Hepatocyte (in vitro differentiated cells): Measurements from ENCODE around the gene TPRG1L. TPM values are rescaled to one million over a fixed set of nuclear protein-coding genes. Genes with fewer than 3 reads are reported as not detected.

Experiments used
- DNase-seq: peaks from one replicate; pipeline ENCODE4 v3.0.0-alpha.2; 2016; ENCODE audit warnings: low spot score
- H2AFZ ChIP-seq: fragments of 200-600 bp; sonication (generic); 2 replicates; pipeline ENCODE4 v1.6.0; 2016; ENCODE audit warnings: antibody characterized with exemption, mild to moderate bottlenecking
- H3K27ac ChIP-seq: fragments of 200-600 bp; sonication (generic); 2 replicates; pipeline ENCODE4 v1.5.1; 2016; ENCODE audit warnings: mild to moderate bottlenecking
- H3K27me3 ChIP-seq: fragments of 200-600 bp; sonication (generic); 2 replicates; pipeline ENCODE4 v1.6.1; 2016
- H3K36me3 ChIP-seq: fragments of 200-600 bp; sonication (generic); replicated peaks from 2 replicates; pipeline ENCODE4 v1.5.1; 2016; ENCODE audit warnings: low read depth; ENCODE audit not compliant: insufficient read depth
- H3K4me1 ChIP-seq: fragments of 200-600 bp; sonication (generic); 2 replicates; pipeline ENCODE4 v1.5.1; 2016; ENCODE audit warnings: mild to moderate bottlenecking, moderate library complexity; ENCODE audit not compliant: insufficient read depth
- H3K4me2 ChIP-seq: fragments of 200-600 bp; sonication (generic); 2 replicates; pipeline ENCODE4 v1.6.0; 2016
- H3K4me3 ChIP-seq: fragments of 200-600 bp; sonication (generic); 2 replicates; pipeline ENCODE4 v1.5.1; 2016; ENCODE audit warnings: mild to moderate bottlenecking
- H3K79me2 ChIP-seq: fragments of 200-600 bp; sonication (generic); 2 replicates; pipeline ENCODE4 v1.6.0; 2017; ENCODE audit warnings: mild to moderate bottlenecking
- H3K9me2 ChIP-seq: fragments of 200-600 bp; sonication (generic); replicated peaks from 2 replicates; pipeline ENCODE4 v1.6.0; 2017; ENCODE audit warnings: mild to moderate bottlenecking; ENCODE audit not compliant: insufficient read depth
- H3K9me3 ChIP-seq: fragments of 200-600 bp; sonication (generic); 2 replicates; pipeline ENCODE4 v1.5.1; 2016; ENCODE audit warnings: low read depth, mild to moderate bottlenecking
- H4K20me1 ChIP-seq: fragments of 200-600 bp; sonication (generic); 2 replicates; pipeline ENCODE4 v1.6.0; 2016; ENCODE audit warnings: mild to moderate bottlenecking; ENCODE audit not compliant: insufficient read depth, poor library complexity, severe bottlenecking
- EZH2 ChIP-seq: fragments of 200-600 bp; sonication (generic); IDR thresholded peaks from 2 replicates; pipeline ENCODE4 v1.6.1; 2016; ENCODE audit warnings: antibody characterized with exemption, mild to moderate bottlenecking, borderline replicate concordance
- EZH2phosphoT487 ChIP-seq: fragments of 200-600 bp; sonication (generic); IDR thresholded peaks from one replicate; pipeline ENCODE4 v1.6.1; 2018; ENCODE audit warnings: antibody characterized with exemption, mild to moderate bottlenecking, low read depth, moderate library complexity; ENCODE audit not compliant: unreplicated experiment, severe bottlenecking
- WGBS: methylation state at CpG from one replicate; pipeline ENCODE4 v1.1.6; 2016; ENCODE audit warnings: low lambda C conversion rate; ENCODE audit errors: missing lambda C conversion rate; 5-methylcytosine and 5-hydroxymethylcytosine counted together
- polyA plus RNA-seq: library from polyadenylated mRNA; unstranded; fragments of >200 nt; fragmentation: Nextera tagmentation; extraction: Ambion mirVana; gene quantifications from 2 replicates; pipeline ENCODE4 v1.2.1, GENCODE V29; 2016
- total RNA-seq: library from RNA; depleted of rRNA; stranded (reverse); fragments of >200 nt; gene quantifications from 2 replicates; pipeline ENCODE4 v1.2.3, GENCODE V29; 2014
- TF ChIP-seq, protein P1 (sequence below): fragments of 200-600 bp; sonication (generic); IDR thresholded peaks from 2 replicates; pipeline ENCODE4 v1.5.1; 2016; ENCODE audit warnings: antibody characterized with exemption, mild to moderate bottlenecking; ENCODE audit not compliant: poor library complexity

The TPRG1L gene
- total and polyA plus RNA-seq, 2 experiments from 2014 or later: 57.9 to 74.1 TPM

DNA sequence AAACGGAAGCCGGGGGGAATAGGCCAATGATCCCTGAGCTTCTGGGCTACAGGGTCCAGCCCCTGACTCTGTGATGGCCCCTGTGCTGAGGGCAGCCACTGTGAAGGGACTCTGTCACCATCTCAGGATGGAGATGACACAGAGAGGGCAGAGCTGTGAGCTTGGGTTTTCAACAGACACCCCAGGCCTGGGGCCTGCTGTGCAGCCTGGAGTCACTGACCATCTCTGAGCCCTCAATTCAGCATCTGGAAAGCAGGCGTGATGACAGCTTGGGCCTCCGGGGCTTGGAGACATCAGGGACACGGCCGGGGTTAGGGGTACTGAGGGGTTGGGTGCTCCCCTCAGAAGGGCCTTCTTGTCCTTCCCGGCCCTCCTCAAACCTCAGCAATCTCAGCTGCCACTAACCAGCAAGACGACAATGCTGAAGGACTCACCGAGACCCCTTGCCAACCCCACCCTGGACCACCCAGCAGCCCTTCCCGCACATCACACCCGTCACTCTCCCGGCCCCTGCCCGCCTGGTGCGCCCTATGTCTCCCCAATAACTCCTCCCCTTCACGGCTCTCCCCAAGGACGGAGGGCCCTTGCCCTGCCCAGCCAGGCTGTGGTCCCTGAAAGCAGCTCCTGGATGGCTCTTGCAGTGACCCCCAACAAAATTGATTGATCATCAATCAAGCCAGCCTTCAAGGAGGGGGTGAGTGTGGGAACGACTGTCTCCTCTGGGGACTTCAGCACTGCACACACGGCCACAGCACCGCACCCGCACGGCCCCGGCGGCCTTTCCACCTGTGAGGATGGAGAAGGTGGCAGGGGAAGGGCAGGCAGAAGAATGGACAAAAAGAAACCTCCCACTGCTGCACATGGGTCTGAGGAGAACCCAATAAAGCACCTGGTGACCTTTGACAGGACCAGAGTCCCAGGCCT is 17.8 kb upstream of the TPRG1L start:
- no peak for DNase-seq
- peaks cover 5% of the 10 kb centered on the region for H4K20me1 ChIP-seq
- no peak overlapping the region for H2AFZ ChIP-seq
- peaks cover 24% of the 10 kb centered on the region for H3K4me1 ChIP-seq
- H3K36me3 ChIP-seq: no peaks in the 10 kb centered on the region
- H3K79me2 ChIP-seq: peaks cover 13% of the 10 kb centered on the region
- H3K9me2 ChIP-seq: no peaks in the 10 kb centered on the region
- H3K4me3 ChIP-seq: no peak overlapping the region
- no peak overlapping the region for H3K4me2 ChIP-seq
- TF ChIP-seq EZH2: no peak
- TF ChIP-seq, protein P1, sequence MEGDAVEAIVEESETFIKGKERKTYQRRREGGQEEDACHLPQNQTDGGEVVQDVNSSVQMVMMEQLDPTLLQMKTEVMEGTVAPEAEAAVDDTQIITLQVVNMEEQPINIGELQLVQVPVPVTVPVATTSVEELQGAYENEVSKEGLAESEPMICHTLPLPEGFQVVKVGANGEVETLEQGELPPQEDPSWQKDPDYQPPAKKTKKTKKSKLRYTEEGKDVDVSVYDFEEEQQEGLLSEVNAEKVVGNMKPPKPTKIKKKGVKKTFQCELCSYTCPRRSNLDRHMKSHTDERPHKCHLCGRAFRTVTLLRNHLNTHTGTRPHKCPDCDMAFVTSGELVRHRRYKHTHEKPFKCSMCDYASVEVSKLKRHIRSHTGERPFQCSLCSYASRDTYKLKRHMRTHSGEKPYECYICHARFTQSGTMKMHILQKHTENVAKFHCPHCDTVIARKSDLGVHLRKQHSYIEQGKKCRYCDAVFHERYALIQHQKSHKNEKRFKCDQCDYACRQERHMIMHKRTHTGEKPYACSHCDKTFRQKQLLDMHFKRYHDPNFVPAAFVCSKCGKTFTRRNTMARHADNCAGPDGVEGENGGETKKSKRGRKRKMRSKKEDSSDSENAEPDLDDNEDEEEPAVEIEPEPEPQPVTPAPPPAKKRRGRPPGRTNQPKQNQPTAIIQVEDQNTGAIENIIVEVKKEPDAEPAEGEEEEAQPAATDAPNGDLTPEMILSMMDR: no peak
- no peak for TF ChIP-seq EZH2phosphoT487
- no peaks in the 10 kb centered on the region for H3K9me3 ChIP-seq
- H3K27ac ChIP-seq: no peak overlapping the region
- H3K27me3 ChIP-seq: no peaks in the 10 kb centered on the region
- WGBS: 91% methylated on average over 15 of the region's 23 CpGs

DNA sequence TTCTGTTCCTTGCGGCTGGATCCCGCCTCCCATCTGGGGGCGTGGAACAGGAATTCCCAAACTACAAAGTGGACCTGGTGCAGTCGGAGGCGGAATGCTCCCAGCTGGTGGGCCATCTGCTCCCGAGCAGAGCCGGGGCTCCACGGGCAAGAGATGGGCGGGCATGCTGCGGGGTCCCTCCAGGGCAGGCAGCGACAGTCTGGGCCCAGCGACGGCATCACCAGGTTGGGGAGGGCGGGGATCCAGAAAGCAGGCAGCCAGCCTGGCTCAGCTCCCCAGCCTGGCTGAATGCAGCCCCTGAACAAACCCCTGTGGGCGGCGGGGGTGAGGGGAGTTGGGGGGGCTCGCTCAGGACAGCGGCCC is 17.1 kb upstream of the TPRG1L start:
- H3K36me3 ChIP-seq: no peaks in the 10 kb centered on the region
- WGBS: 88% methylated on average over 18 of the region's 18 CpGs
- peaks cover 5% of the 10 kb centered on the region for H4K20me1 ChIP-seq
- H3K27me3 ChIP-seq: no peaks in the 10 kb centered on the region
- H2AFZ ChIP-seq: no peak overlapping the region
- no peaks in the 10 kb centered on the region for H3K9me3 ChIP-seq
- no peak overlapping the region for H3K27ac ChIP-seq
- H3K4me3 ChIP-seq: no peak overlapping the region
- H3K4me2 ChIP-seq: no peak overlapping the region
- TF ChIP-seq EZH2: no peak
- peaks cover 13% of the 10 kb centered on the region for H3K79me2 ChIP-seq
- peaks cover 30% of the 10 kb centered on the region for H3K4me1 ChIP-seq
- no peaks in the 10 kb centered on the region for H3K9me2 ChIP-seq
- DNase-seq: no peak

- Histone ChIP-seq H4K20me1 (peaks cover 5% of the 10 kb centered on the region), H3K4me2 (no peak overlapping the region), H3K27ac (no peak overlapping the region), H3K36me3 (no peaks in the 10 kb centered on the region), H3K79me2 (peaks cover 13% of the 10 kb centered on the region), H3K27me3 (no peaks in the 10 kb centered on the region), H2AFZ (no peak overlapping the region), H3K4me1 (peaks cover 35% of the 10 kb centered on the region), H3K9me3 (no peaks in the 10 kb centered on the region), H3K9me2 (no peaks in the 10 kb centered on the region), H3K4me3 (no peak overlapping the region)
- DNase-seq: no peak
- 88% methylated on average over 7 of the region's 7 CpGs for WGBS
- TF ChIP-seq, protein P1: no peak
- TF ChIP-seq EZH2: no peak
- TF ChIP-seq EZH2phosphoT487: no peak
Observed at GRCh38 chr1:3608154-3608553, 16.7 kb upstream of the TPRG1L start.

DNA sequence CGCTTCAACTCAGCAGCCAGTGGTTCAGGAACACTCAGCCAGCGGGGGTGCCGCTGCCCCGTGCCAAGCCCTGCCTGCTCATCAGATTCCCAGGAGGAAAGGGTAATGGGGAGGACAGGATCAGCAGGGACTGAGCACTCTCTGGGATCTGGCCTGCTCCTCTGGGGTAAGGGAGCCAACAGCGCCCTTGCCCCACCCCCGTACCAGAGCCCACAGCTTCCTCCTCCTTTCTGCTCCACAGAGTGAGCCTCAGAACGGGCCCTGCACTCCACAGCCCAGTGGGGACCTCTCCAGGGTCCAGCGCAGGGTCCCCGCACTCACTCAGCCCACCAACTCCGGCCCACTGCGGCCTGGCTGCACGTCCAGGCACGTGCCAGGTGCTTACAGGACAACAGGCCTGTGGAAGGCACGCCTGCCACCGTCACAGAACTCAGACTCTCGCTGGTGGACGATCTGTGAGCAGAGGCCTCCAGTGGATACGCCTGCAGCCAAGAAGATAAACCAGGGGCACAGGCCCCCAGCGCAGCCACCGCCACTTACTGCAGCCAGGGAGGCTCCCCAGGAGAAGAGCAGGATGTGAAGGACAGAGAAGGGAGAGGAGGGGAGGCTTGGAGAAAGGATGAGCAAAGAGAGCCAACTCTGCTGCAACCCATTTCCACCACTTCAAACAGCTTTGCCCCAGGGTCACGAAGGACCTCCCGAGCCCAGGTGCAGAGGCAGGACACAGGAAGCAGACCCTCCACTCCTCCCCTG is 15.6 kb upstream of the TPRG1L start:
- H3K4me1 ChIP-seq: peaks cover 44% of the 10 kb centered on the region
- H2AFZ ChIP-seq: no peak overlapping the region
- no peaks in the 10 kb centered on the region for H3K27me3 ChIP-seq
- H3K9me2 ChIP-seq: no peaks in the 10 kb centered on the region
- DNase-seq: no peak
- no peaks in the 10 kb centered on the region for H3K9me3 ChIP-seq
- H3K4me2 ChIP-seq: peak overlapping the region; percentile 98
- no peak overlapping the region for H3K4me3 ChIP-seq
- H3K79me2 ChIP-seq: peaks cover 13% of the 10 kb centered on the region
- TF ChIP-seq EZH2: no peak
- no peak for TF ChIP-seq EZH2phosphoT487
- TF ChIP-seq, protein P1: no peak
- H3K27ac ChIP-seq: no peak overlapping the region
- WGBS: 71% methylated on average over 22 of the region's 22 CpGs
- H4K20me1 ChIP-seq: peaks cover 5% of the 10 kb centered on the region
- H3K36me3 ChIP-seq: no peaks in the 10 kb centered on the region
